ENCODE results near the gene AMIGO2.
"Not testable (repeated sequence)": the region's sequence is repeated elsewhere in the genome, so short reads cannot be mapped to it uniquely, and the experiment has no call there.

The AMIGO2 gene

DNA sequence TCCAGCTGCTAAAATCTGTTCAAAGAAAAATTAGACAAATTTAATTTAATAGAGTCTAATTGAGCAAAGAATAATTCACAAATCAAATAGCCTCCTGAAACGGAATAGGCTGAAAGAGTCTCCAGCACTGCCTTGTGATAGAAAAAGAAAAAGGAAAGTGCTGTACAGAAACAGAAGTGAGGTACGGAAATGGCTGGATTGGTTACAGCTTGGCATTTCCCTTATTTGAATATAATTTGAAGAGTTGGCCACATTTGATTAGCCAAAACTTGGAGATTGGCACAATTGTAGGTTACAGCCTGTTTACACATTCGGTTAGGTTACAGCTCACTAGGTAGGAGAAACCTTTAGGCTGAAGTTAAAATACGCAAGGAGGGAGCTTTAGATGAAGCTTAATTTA is 25.1 kb downstream of the AMIGO2 start:
- Histone ChIP-seq H3K27me3 (ENCODE audit: low read length) (no peaks in the 10 kb centered on the region), H2AFZ (ENCODE audit: low read depth, low read length, severe bottlenecking) (no peak overlapping the region), H3K4me3 (ENCODE audit: insufficient read depth, low read length, poor library complexity, severe bottlenecking) (no peak overlapping the region), H3K4me2 (ENCODE audit: low read depth, low read length, poor library complexity, severe bottlenecking) (no peak overlapping the region), H3K27ac (ENCODE audit: low read depth, low read length) (no peak overlapping the region), H3K36me3 (ENCODE audit: low read length) (no peaks in the 10 kb centered on the region), H3K79me2 (ENCODE audit: insufficient read depth, low read length) (no peaks in the 10 kb centered on the region), H3F3A (ENCODE audit: insufficient read depth) (no peaks in the 10 kb centered on the region), H4K20me1 (ENCODE audit: low read depth, low read length) (no peaks in the 10 kb centered on the region), H3K9me3 (ENCODE audit: insufficient read depth, low read length) (peaks cover 7% of the 10 kb centered on the region; the same call in 1 of the 2 replicates), H3K9ac (ENCODE audit: low read length) (no peak overlapping the region), H3K9me2 (replicated peaks; ENCODE audit: insufficient read depth, low read length) (no peaks in the 10 kb centered on the region)
- TF ChIP-seq CTCF (IDR thresholded peaks at IDR 0.05; ENCODE audit: insufficient read depth, low read length, poor library complexity, severe bottlenecking) (no peak), EZH2phosphoT487 (conservative IDR thresholded peaks at IDR 0.05; ENCODE audit: low read length) (no peak)

DNA sequence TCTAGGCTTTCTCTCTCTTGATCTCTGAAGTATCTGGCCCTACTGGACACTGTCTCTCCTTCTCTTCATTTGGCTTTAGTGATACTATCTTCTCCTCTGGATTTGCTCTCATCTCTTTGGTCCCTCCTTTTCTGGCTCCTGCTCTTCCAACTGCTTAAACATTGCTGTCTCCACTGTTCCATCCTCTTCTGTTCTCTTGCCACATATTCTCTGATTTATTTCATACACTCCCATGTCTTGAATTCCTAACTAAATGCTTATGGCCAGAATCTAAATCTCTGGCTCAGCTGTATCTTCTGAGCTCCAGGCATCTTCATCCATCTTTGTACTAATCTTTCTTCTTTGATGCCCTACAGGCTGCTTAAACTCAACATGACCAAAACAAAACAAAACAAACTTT is 25.8 kb downstream of the AMIGO2 start:
- H3K27ac ChIP-seq (ENCODE audit: low read depth, low read length) = no peak overlapping the region
- no peaks in the 10 kb centered on the region for H4K20me1 ChIP-seq (ENCODE audit: low read depth, low read length)
- no peak overlapping the region for H3K4me2 ChIP-seq (ENCODE audit: low read depth, low read length, poor library complexity, severe bottlenecking)
- H3K4me3 ChIP-seq (ENCODE audit: insufficient read depth, low read length, poor library complexity, severe bottlenecking) = no peak overlapping the region
- H3K9ac ChIP-seq (ENCODE audit: low read length) = no peak overlapping the region
- H2AFZ ChIP-seq (ENCODE audit: low read depth, low read length, severe bottlenecking) = no peak overlapping the region
- no peaks in the 10 kb centered on the region for H3F3A ChIP-seq (ENCODE audit: insufficient read depth)
- no peaks in the 10 kb centered on the region for H3K27me3 ChIP-seq (ENCODE audit: low read length)
- no peaks in the 10 kb centered on the region for H3K36me3 ChIP-seq (ENCODE audit: low read length)
- no peak for TF ChIP-seq EZH2phosphoT487 (conservative IDR thresholded peaks at IDR 0.05; ENCODE audit: low read length)
- no peak for TF ChIP-seq CTCF (IDR thresholded peaks at IDR 0.05; ENCODE audit: insufficient read depth, low read length, poor library complexity, severe bottlenecking)
- H3K79me2 ChIP-seq (ENCODE audit: insufficient read depth, low read length) = no peaks in the 10 kb centered on the region
- peaks cover 7% of the 10 kb centered on the region; the same call in 1 of the 2 replicates for H3K9me3 ChIP-seq (ENCODE audit: insufficient read depth, low read length)
- H3K9me2 ChIP-seq (replicated peaks; ENCODE audit: insufficient read depth, low read length) = no peaks in the 10 kb centered on the region

DNA sequence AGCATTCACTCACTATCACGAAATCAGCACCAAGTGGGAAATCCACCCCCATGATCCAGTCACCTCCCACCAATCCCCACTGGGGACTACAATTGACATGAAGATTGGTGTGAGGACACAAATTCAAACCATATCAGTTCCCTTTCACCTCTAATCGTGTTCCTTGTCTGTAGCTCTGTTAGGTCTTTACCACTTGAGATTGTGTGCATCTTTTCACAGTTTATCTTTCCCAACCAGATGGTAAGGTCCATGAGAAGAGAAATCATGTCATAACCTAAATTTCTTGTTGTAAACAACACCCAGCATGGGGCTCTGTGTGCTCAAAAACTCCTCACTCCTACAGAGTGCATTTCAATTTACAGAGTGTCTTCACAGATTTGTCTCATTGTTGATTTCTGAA is 27.5 kb downstream of the AMIGO2 start:
- no peaks in the 10 kb centered on the region for H4K20me1 ChIP-seq (ENCODE audit: low read depth, low read length)
- no peak overlapping the region for H3K4me3 ChIP-seq (ENCODE audit: insufficient read depth, low read length, poor library complexity, severe bottlenecking)
- no peaks in the 10 kb centered on the region for H3F3A ChIP-seq (ENCODE audit: insufficient read depth)
- H3K9me2 ChIP-seq (replicated peaks; ENCODE audit: insufficient read depth, low read length) = no peaks in the 10 kb centered on the region
- no peak overlapping the region for H3K27ac ChIP-seq (ENCODE audit: low read depth, low read length)
- H3K4me2 ChIP-seq (ENCODE audit: low read depth, low read length, poor library complexity, severe bottlenecking) = no peak overlapping the region
- H3K79me2 ChIP-seq (ENCODE audit: insufficient read depth, low read length) = no peaks in the 10 kb centered on the region
- no peak overlapping the region for H2AFZ ChIP-seq (ENCODE audit: low read depth, low read length, severe bottlenecking)
- H3K9ac ChIP-seq (ENCODE audit: low read length) = no peak overlapping the region
- H3K36me3 ChIP-seq (ENCODE audit: low read length) = no peaks in the 10 kb centered on the region
- H3K9me3 ChIP-seq (ENCODE audit: insufficient read depth, low read length) = peaks cover 7% of the 10 kb centered on the region; the same call in 1 of the 2 replicates
- TF ChIP-seq CTCF (IDR thresholded peaks at IDR 0.05; ENCODE audit: insufficient read depth, low read length, poor library complexity, severe bottlenecking) = no peak
- TF ChIP-seq EZH2phosphoT487 (conservative IDR thresholded peaks at IDR 0.05; ENCODE audit: low read length) = no peak
- no peaks in the 10 kb centered on the region for H3K27me3 ChIP-seq (ENCODE audit: low read length)

- H3K27ac ChIP-seq (ENCODE audit: low read depth, low read length); H3K9ac ChIP-seq (ENCODE audit: low read length); H3K36me3 ChIP-seq (ENCODE audit: low read length); H3K9me2 ChIP-seq (replicated peaks; ENCODE audit: insufficient read depth, low read length); H4K20me1 ChIP-seq (ENCODE audit: low read depth, low read length); H3F3A ChIP-seq (ENCODE audit: insufficient read depth); H2AFZ ChIP-seq (ENCODE audit: low read depth, low read length, severe bottlenecking); H3K4me2 ChIP-seq (ENCODE audit: low read depth, low read length, poor library complexity, severe bottlenecking); H3K4me3 ChIP-seq (ENCODE audit: insufficient read depth, low read length, poor library complexity, severe bottlenecking); H3K27me3 ChIP-seq (ENCODE audit: low read length); H3K79me2 ChIP-seq (ENCODE audit: insufficient read depth, low read length); H3K9me3 ChIP-seq (ENCODE audit: insufficient read depth, low read length): not testable (repeated sequence)
Observed at GRCh38 chr12:47051291-47051690, 28.5 kb downstream of the AMIGO2 start.
